B cell (primary cell): ENCODE measurements around the gene ZNF423. TPM values are rescaled to one million over a fixed set of nuclear protein-coding genes. Genes with fewer than 3 reads are reported as not detected.
A peak's percentile ranks its signal among the peaks of the same experiment; 100 is the strongest.

ENCODE experiments used
- ATAC-seq: fragments of 200-7000 bp; cut with Tn5 transposase; one replicate; pipeline ENCODE4 v1.10.0; 2021; ENCODE audit warnings: low read depth, mild to moderate bottlenecking, moderate number of reproducible peaks, moderate library complexity
- CTCF ChIA-PET: fragments of 350-600 bp; sonication (Branson Sonifier 250); formaldehyde crosslinking; loops from one replicate; lab custom pipeline; 2021; ENCODE audit warnings: antibody characterized with exemption, inconsistent platforms; lab: Charles Lee
- POLR2A ChIA-PET: fragments of 350-600 bp; sonication (Branson Sonifier 250); formaldehyde crosslinking; loops from one replicate; lab custom pipeline; 2021; ENCODE audit warnings: antibody characterized with exemption; lab: Charles Lee
- DNase-seq: peaks from one replicate; pipeline ENCODE4 v3.0.0; 2013
- H2AFZ ChIP-seq: 2 replicates; pipeline ENCODE4 v1.6.1; 2012; ENCODE audit warnings: mild to moderate bottlenecking, low read depth, low read length; ENCODE audit not compliant: insufficient read depth, poor library complexity, severe bottlenecking
- H3K27ac ChIP-seq, 2 donors: 1 replicate in 1 of 2; 2 replicates in 1 of 2; pipeline ENCODE4 v1.5.1; 2012 to 2013; ENCODE audit warnings: low read length in 2 of 2, mild to moderate bottlenecking in 2 of 2, moderate library complexity in 1 of 2
- H3K27me3 ChIP-seq, 4 experiments: fragments of 200-600 bp in 1 of 4; sonication (generic) in 1 of 4; replicated peaks in 1 of 4; 1 replicate in 2 of 4; 2 replicates in 2 of 4; pipeline versions ENCODE4 v1.6.1 to v1.7.0; 2013 to 2016; ENCODE audit warnings: low read length in 3 of 4, mild to moderate bottlenecking in 2 of 4, mixed read lengths in 1 of 4, moderate library complexity in 1 of 4; ENCODE audit not compliant: insufficient read depth in 4 of 4, control insufficient read depth in 3 of 4; ENCODE audit errors: control extremely low read depth in 1 of 4
- H3K36me3 ChIP-seq, 2 experiments: replicated peaks in 1 of 2; 1 replicate in 1 of 2; 2 replicates in 1 of 2; pipeline versions ENCODE4 v1.6.1 to v1.7.1; 2013; ENCODE audit warnings: low read length in 1 of 2; ENCODE audit not compliant: insufficient read depth in 2 of 2, control insufficient read depth in 1 of 2; ENCODE audit errors: control extremely low read depth in 1 of 2, extremely low read depth in 1 of 2
- H3K4me1 ChIP-seq, 2 donors: fragments of 200-600 bp in 1 of 2; sonication (generic) in 1 of 2; 1 replicate in 1 of 2; 2 replicates in 1 of 2; pipeline versions ENCODE4 v1.5.1 to v1.6.1; 2013 to 2017; ENCODE audit warnings: low read length in 2 of 2; ENCODE audit not compliant: control insufficient read depth in 2 of 2, insufficient read depth in 2 of 2
- H3K4me2 ChIP-seq: replicated peaks from 2 replicates; pipeline ENCODE3; 2012; ENCODE audit warnings: mild to moderate bottlenecking, low read depth, low read length; ENCODE audit not compliant: poor library complexity, severe bottlenecking
- H3K4me3 ChIP-seq, 5 experiments: fragments of 200-600 bp in 1 of 5; sonication (generic) in 1 of 5; 1 replicate in 3 of 5; 2 replicates in 2 of 5; pipeline versions ENCODE4 v1.5.1 to v1.7.0; 2011 to 2016; ENCODE audit warnings: low read length in 4 of 5, mild to moderate bottlenecking in 4 of 5, low read depth in 2 of 5, control low read depth in 1 of 5, moderate library complexity in 1 of 5; ENCODE audit not compliant: insufficient read depth in 1 of 5; ENCODE audit errors: control extremely low read depth in 1 of 5, extremely low read depth in 1 of 5
- H3K79me2 ChIP-seq: fragments of 200-600 bp; sonication (generic); one replicate; pipeline ENCODE4 v1.6.0; 2016; ENCODE audit warnings: low read length; ENCODE audit not compliant: control insufficient read depth, insufficient read depth
- H3K9ac ChIP-seq: fragments of 200-600 bp; sonication (generic); 2 replicates; pipeline ENCODE4 v1.6.1; 2017; ENCODE audit warnings: mild to moderate bottlenecking, low read length, moderate library complexity
- H3K9me3 ChIP-seq, 3 donors: one replicate each; pipeline versions ENCODE4 v1.6.1 to v1.7.1; 2013; ENCODE audit warnings: low read length in 2 of 3; ENCODE audit not compliant: control insufficient read depth in 2 of 3, insufficient read depth in 1 of 3; ENCODE audit errors: control extremely low read depth in 1 of 3
- H4K20me1 ChIP-seq: 2 replicates; pipeline ENCODE4 v1.6.0; 2012; ENCODE audit warnings: mild to moderate bottlenecking, low read length; ENCODE audit not compliant: insufficient read depth, control insufficient read depth, poor library complexity, severe bottlenecking
- H3K27ac Mint-ChIP-seq: one replicate; pipeline ENCODE4 v1.8.0; 2021; ENCODE audit warnings: mixed read lengths
- H3K27me3 Mint-ChIP-seq: one replicate; pipeline ENCODE4 v1.8.0; 2021; ENCODE audit warnings: mixed read lengths
- H3K4me1 Mint-ChIP-seq: one replicate; pipeline ENCODE4 v1.8.0; 2021; ENCODE audit warnings: mixed read lengths
- H3K4me3 Mint-ChIP-seq: one replicate; pipeline ENCODE4 v1.8.0; 2021; ENCODE audit warnings: mixed read lengths
- H3K9me3 Mint-ChIP-seq: one replicate; pipeline ENCODE4 v1.8.0; 2022; ENCODE audit warnings: mixed read lengths; ENCODE audit not compliant: insufficient read depth
- CTCF ChIP-seq: fragments of 200-600 bp; IDR thresholded peaks from one replicate; pipeline ENCODE4 v1.8.0; 2022; ENCODE audit warnings: antibody characterized with exemption, mild to moderate bottlenecking
- EZH2 ChIP-seq: IDR thresholded peaks from 2 replicates; pipeline ENCODE4 v1.6.1; 2012; ENCODE audit warnings: borderline replicate concordance, low read depth, mild to moderate bottlenecking, moderate library complexity, low read length; ENCODE audit not compliant: insufficient read depth, poor library complexity, severe bottlenecking
- WGBS: methylation state at CpG from one replicate; pipeline ENCODE4 v1.1.5; 2013; ENCODE audit warnings: missing lambda C conversion rate; ENCODE audit not compliant: insufficient coverage; 5-methylcytosine and 5-hydroxymethylcytosine counted together
- intact Hi-C: fragments of 100-400 bp; cut with micrococcal nuclease; formaldehyde crosslinking; loops from one replicate; pipeline ENCODE4 v1.10.0; 2022
- polyA plus RNA-seq: library from polyadenylated mRNA; depleted of rRNA; stranded (reverse); fragments of >200 nt; gene quantifications from 2 replicates; pipeline ENCODE4 v1.2.3, GENCODE V29; 2012
- total RNA-seq, 2 donors: library from RNA; stranded (reverse); fragments of 120-200 nt in 1 of 2; gene quantifications; 1 replicate in 1 of 2; 2 replicates in 1 of 2; pipeline versions ENCODE4 v1.2.3 to v1.2.4, GENCODE V29; 2013 to 2022

The ZNF423 gene
- total and polyA plus RNA-seq, 2 donors (not counting 1 experiment from before 2014, with no cell fraction given): not detected

DNA sequence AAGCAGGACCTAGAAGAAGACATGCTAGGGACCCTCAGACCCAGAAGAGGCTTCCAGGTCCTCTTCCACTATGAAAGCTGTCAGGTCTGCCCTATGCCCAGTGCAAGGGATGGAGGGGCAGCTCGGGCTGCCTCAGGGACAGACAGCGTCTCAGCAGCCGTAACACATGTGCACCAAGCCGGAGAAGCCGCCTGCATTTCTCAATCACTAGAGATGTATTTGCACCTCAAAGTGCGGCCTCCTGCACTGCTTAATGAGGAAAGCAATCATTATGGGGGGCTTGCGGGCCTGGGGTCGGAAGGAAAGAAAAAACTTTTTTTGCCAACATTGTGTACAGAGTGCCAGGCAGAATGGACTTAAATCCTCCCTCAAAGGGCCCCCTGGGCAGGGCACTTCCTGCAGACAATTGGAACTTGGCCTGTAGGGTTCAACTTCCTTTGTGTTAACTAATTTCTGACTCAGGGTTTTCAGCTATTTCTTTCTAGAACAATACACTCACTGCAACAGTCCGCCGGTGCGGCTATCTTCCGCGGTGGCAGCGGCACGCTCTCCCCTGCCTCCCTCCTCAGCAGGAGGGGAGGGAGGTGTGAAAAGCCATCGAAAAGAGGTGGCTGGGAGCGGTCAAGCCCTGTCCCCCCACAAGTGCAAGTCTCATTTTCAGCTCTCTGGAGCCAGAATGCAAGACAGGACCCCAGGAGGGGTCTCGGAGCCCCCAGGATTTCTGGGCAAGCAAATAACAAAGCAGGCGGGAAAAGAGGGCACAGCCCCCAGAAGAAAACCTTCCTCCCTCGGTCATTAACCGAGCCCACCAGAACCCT lies 101.2 kb downstream of the ZNF423 start:
- intact Hi-C loops: no loop called here

More for the DNA sequence above, 101.2 kb downstream of the ZNF423 start:
- no peaks in the 10 kb centered on the region for H3K36me3 ChIP-seq
- H3K79me2 ChIP-seq: no peaks in the 10 kb centered on the region
- Mint-ChIP-seq H3K9me3 (no peaks in the 10 kb centered on the region), H3K4me3 (no peak overlapping the region), H3K27me3 (peaks cover 34% of the 10 kb centered on the region), H3K27ac (no peak overlapping the region), H3K4me1 (peaks cover 6% of the 10 kb centered on the region)
- no peak overlapping the region for H3K27ac ChIP-seq
- H3K9ac ChIP-seq: peak overlapping the region; percentile 23
- H3K27me3 ChIP-seq: peaks cover 0 to 8% (median 1%) of the 10 kb centered on the region in 4 experiments
- TF ChIP-seq EZH2: no peak
- no peak for TF ChIP-seq CTCF
- 44% methylated on average over 11 of the region's 21 CpGs for WGBS
- H3K4me2 ChIP-seq: peak overlapping the region; percentile 42
- ChIA-PET POLR2A (no interaction called here), CTCF (no interaction called here)
- H2AFZ ChIP-seq: peak overlapping the region; percentile 66
- H4K20me1 ChIP-seq: no peaks in the 10 kb centered on the region
- peaks cover 0 to 4% of the 10 kb centered on the region in 2 donors for H3K4me1 ChIP-seq
- no peaks in the 10 kb centered on the region for H3K9me3 ChIP-seq
- ATAC-seq (no peak), DNase-seq (no peak)
- H3K4me3 ChIP-seq: no peak overlapping the region
